Measurements from ENCODE around the gene C1orf50. TPM values are rescaled to one million over a fixed set of nuclear protein-coding genes. Genes with fewer than 3 reads are reported as not detected.
A peak's percentile ranks its signal among the peaks of the same experiment; 100 is the strongest.
"Not testable (repeated sequence)": the region's sequence is repeated elsewhere in the genome, so short reads cannot be mapped to it uniquely, and the experiment has no call there.

C1orf50 gene
- 3.1 and 3.8 TPM in 2 replicates for total RNA-seq

- peak; percentile 99 for DNase-seq (ENCODE audit: low read depth in 2 of 2)
Measured at GRCh38 chr1:42766741-42767509, at the start of gene C1orf50, which contains the start of gene P3H1. C1orf50 (plus strand) TSS chr1:42767249; CDS start chr1:42767312, 63 bp downstream. P3H1 (minus strand) TSS chr1:42767028; CDS start chr1:42766971, 57 bp downstream.

DNA sequence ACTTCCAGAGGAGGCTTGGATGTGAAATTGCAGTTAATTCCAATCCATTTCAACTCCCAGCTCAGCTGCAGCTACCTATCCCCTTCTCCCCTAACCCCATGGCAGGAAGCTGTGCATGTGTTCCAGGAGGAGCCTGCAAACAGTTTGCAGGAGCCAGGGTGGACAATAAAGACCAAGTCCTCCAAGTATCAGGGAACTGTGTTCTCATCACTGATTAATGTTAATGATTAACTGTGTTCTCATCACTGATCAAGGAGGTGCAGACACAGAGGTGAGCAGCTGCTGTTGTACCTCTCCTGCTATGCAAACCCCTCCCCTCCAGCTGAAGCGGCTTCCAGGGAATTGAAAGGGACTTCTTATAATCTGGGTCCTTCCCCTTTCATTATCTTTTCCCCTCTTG lies 46.2 kb upstream of the C1orf50 start:
- DNase-seq (ENCODE audit: low read depth in 2 of 2) = no peak

GRCh38 chr1:42721926-42722325 lies 45.1 kb upstream of the C1orf50 start:
- DNase-seq (ENCODE audit: low read depth in 2 of 2) = no peak

DNA sequence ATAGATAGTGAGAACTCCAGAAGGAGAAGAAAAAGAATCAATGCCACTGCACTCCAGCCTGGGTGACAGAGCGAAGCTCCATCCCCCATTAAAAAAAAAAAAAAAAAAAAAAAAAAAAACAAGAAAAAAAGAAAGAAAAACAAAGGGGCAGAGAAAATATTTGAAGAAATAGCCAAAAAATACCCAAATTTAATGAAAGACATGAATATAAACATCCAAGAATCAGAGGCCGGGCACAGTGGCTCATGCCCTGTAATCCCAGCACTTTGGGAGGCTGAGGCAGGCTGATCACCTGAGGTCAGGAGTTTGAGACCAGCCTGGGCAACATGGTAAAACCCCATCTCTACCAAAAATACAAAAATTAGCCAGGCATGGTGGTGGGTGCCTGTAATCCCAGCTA lies 44.6 kb upstream of the C1orf50 start:
- DNase-seq (ENCODE audit: low read depth in 2 of 2) = not testable (repeated sequence)

GRCh38 chr1:42723511-42723910 lies 43.5 kb upstream of the C1orf50 start:
- no peak for DNase-seq (ENCODE audit: low read depth in 2 of 2)

GRCh38 chr1:42725820-42726219 lies 41.2 kb upstream of the C1orf50 start:
- not testable (repeated sequence) for DNase-seq (ENCODE audit: low read depth in 2 of 2)

DNA sequence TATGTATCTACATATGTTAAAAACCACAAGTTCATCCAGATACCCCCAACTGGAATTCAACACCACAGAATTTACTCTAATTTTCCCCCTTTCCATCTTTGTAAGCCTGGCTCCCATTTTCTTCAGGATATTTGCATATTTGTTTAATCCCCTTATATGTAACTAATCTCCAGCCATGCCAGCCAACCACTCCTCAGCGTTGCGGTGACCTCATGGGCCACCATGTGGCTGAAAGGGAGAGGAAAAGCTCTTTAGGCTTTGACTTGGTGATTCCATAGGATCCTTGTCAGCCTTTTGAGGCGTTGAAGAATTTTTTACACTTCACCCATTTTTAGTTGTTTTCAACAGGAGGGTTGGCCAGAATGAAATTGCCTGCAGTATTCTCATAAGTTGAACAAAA lies 37.0 kb upstream of the C1orf50 start:
- no peak for DNase-seq (ENCODE audit: low read depth in 2 of 2)

GRCh38 chr1:42730988-42731387 lies 36.1 kb upstream of the C1orf50 start:
- DNase-seq (ENCODE audit: low read depth in 2 of 2) = no peak

DNA sequence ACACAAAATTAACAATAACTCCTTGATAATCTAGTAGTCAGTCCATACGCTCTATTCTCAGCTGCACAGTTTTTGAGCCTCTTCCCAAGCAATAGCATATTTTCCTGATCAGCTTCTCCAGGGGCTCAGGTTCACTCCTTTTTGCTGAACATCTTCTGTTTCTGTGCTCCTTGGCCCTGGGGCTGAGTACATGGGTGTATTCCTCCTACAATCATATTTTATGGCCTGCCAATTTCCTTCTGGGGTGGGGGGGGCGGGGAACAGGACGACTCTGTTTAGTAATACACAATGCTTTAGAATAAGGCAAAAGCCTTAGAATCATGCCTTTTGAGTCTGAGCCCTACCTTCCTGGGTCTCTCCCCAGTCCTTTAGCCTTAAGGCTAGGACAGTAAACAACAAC lies 35.5 kb upstream of the C1orf50 start:
- no peak for DNase-seq (ENCODE audit: low read depth in 2 of 2)

DNA sequence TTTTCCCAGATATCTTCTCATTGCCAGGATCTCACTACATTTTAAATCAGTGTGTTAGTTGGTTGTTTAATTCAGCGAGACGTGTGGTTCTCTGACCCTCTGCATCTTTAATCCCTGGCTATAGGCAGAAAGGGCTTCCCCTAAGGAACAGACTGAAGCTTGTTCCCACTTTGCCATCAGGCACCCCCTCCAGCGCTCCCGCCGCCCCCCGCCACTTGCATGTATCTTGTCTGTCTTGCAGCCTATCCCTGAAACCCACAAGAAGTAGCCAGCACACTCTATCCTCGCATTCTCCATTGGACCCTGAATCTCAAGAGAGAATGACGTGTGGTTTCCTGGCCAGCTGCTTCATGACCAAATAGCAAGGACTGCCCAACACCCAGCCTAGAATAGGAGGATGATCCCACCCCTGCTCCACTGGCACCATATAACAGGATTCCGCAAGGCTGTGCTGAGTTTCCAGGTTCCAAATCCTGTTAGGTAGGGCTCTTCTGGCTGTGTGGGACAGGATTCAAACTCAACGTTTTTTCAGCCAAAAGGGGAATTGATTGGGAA lies 34.8 kb upstream of the C1orf50 start:
- DNase-seq (ENCODE audit: low read depth in 2 of 2) = no peak

DNA sequence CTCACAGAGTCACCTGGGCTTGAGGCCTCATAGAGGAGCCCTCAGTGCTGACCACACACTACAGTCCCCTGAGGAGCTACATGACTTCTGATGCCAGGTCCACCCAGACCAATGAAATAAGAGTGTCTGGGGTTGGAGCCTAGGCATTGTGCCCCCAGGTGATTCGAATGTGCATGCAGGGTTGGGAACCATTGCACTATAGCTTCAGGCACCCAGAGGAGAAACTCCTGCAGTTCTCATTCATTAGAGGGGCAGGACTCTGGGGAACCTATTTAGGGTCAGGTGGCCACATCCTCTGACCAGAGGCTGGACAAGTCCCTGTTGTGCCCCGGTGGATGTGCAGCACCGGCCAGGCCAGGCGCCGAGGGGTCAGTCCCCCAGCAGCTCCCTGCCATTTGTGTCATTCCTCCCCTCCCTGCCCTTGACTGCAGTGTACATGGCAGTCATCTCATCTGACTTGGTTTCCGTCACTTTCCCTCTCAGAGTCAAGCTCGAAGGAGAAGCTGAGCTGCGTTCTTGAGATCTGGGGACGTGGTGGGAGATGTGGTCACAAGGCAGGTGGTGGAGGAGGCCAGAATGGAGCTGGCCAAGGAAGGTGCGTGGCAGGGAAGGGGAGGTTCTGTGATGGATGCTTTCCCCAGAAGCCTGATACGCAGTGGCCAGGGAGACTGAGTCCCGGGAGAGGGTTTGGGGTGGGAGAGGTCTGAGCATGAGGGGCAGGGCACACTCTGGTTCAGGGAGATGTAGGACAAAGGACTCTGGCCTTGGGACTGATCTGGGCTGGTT lies 33.4 kb upstream of the C1orf50 start:
- no peak for DNase-seq (ENCODE audit: low read depth in 2 of 2)

DNA sequence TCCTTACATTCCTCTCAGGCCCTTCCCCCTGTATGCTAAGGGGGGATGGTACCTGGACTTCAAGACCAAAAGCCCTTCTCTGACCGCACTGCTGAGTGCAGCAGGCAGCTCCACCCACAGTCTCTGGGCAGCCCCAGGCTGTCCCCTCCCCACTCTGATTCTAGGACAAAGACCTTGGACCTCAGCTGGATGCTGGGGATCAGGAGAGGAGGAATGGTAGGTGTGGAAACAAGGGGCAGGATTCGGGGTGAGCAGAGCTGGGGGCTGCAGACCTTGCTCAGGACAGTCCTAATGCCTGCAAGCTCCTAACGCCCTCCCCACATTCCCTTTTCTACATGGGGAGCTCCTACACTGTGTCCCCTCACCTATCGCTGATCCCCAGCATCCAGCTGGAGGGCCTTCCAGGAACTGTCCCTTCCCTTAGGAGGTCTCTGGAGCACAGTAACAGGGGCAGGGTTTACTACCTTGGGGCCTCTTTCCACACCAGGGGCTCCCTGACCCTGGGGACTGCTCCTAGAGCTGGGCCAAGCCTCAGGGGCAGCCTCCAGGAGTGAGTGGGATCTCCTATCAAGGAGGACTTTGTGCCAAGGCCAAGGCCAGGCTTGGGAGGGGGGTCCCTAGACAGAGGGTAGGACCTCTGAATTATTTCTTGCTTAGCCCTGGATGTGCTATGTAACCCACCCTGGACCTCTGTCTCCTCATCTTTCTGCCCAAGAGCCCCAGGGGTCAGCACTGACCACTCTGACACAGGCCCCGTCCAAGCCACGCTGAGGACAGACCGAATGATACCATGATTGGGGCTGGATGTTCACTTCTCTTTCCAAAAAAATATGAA lies 32.6 kb upstream of the C1orf50 start:
- no peak for DNase-seq (ENCODE audit: low read depth in 2 of 2)

- DNase-seq (ENCODE audit: low read depth in 2 of 2) = no peak
Measured at GRCh38 chr1:42735056-42735455, 32.0 kb upstream of the C1orf50 start.

DNA sequence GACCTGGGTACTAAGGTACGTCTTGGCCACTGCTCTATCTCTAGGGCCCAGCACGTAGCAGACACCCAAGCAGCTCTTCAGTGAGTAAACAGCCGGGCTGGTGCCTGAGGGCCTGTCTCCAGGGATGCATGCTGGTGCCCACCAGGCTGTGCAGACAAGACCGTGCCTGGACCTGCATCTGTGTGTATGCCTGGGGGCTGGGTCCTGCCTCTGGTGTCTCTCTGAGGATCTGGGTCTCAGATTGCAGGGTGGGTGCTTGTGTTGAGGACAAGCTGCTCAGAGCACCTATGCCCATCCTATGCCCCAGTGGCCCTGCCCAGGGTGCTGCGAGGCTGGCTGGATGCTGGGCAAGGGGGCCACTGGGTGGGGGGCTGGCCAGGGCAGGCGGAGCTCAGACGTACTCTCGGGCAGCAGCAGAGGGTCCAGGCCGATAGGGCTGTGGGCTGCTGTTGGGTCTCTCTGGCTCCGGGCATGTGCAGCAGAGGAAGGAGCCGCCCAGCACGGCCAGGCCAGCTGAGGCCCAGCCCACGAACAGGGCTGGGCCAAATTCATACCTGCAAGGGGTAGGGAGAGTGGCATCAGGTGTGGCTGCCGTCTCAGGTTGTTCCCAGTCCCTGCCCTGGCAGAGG lies 31.5 kb upstream of the C1orf50 start:
- DNase-seq (ENCODE audit: low read depth in 2 of 2) = no peak

DNA sequence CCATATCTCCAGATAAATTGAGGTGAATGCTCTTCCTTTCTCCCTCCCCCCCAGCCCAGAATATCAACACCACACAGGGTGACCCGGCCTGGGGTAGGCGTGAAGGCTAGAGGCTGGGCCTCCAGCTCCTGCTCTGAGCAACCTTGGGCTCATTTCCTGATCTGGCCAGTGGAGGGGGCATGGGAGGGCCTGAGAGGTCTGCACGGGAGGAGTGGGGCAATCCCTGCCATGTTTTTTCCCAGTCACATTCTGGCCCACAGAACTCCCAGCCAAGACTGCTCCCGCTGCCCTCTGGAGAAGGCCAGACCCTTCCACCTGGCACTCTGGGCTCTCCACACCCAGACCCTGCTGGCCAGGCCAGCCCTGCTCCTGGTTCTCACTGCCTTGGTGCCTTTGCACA lies 30.9 kb upstream of the C1orf50 start:
- DNase-seq (ENCODE audit: low read depth in 2 of 2) = no peak

- DNase-seq (ENCODE audit: low read depth in 2 of 2) = no peak
Measured at GRCh38 chr1:42736571-42737200, 30.4 kb upstream of the C1orf50 start.

DNA sequence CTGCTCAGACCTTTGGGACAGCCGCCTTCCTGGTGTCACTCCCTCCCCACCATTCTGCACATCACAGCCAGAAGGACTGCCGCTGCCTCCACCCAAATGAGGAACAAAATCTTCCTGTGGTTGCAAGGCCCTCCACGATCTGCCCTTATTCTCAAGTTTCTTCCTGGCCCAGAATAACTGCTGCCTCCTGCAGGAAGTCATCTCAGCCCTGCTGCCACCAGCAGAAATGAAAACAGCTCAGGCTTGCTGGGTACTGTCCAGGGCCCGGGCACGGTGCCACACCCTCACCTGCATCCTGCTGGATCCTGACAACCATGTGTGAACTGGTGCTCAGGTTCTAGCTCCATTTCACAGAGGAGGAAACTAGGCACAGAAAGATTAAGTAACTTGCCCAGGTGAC lies 29.8 kb upstream of the C1orf50 start:
- DNase-seq (ENCODE audit: low read depth in 2 of 2) = no peak

DNA sequence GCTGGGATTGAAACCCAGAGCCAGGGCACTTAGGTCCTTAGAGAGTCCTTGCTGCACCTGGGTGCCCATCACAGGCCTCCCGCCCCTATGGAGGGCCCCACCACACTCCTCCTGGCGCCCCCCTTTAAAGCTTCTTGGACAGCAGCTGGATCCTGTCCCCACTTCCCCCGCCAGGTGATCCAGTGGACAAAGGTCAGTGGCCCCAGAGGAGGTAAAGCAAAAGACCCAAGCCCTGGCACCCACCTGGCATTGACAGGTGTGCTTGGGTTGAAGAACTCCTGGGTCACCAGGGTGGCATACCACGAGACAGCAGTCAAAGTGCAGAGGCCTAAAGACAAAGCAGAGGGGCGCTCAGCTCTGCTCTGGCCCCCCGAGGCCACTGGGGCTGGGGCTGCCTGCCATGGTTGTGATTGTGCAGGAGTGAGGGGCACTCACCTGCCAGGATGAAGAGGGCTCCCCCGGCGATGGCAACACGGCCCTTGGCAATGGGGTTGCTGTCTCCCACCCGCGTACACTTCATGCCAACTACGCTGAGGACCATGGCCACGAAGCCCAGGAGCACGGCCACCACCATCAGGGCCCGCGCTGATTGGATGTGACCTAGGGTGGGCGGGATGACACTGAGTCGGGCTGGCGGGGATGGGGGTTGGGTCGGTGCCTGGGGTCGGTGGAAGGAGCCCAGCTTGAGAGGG lies 28.9 kb upstream of the C1orf50 start:
- no peak for DNase-seq (ENCODE audit: low read depth in 2 of 2)

DNA sequence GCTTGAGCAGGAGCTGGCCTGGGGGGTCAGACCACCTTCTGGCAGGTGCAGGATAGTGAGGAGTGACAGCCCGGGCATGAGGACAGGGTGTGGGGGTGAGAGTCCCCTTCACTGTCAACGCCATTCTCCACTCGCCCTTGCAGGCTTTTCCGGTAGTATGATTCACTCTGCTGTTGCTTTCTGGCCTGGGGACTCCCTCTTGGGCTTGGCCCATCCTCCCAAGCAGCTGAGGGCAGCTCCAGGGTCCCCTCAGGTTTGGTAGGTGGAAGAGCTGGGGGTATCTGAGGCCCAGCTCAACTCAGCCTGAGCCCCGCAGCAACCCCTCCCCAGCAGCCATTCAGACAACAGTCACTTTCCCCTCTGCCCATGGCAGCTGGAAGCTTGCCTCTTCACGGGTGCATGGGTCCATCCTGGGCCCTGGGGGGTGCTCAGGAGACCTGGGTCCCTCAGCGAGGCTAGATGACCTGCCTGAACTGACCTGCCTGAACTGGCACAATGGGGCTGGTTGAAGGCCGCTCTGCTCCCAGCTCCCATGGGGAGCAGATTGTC lies 28.3 kb upstream of the C1orf50 start:
- no peak for DNase-seq (ENCODE audit: low read depth in 2 of 2)
